HepG2 (cell line): ENCODE measurements around the gene PA2G4. TPM values are rescaled to one million over a fixed set of nuclear protein-coding genes. Genes with fewer than 3 reads are reported as not detected.

Experiments used
- ARID4A ChIP-seq: sonication (generic); formaldehyde crosslinking; IDR thresholded peaks from 2 replicates; pipeline ENCODE4 v1.5.0; 2020; ENCODE audit warnings: mild to moderate bottlenecking, missing genetic modification reagents, borderline replicate concordance
- ARNT2 ChIP-seq: sonication (generic); formaldehyde crosslinking; IDR thresholded peaks from 2 replicates; pipeline ENCODE4 v1.8.0; 2022; ENCODE audit warnings: mild to moderate bottlenecking, low read depth, missing genetic modification reagents, moderate library complexity
- CREBL2 ChIP-seq: sonication (generic); formaldehyde crosslinking; IDR thresholded peaks from 2 replicates; pipeline ENCODE4 v1.8.1; 2023; ENCODE audit warnings: missing genetic modification reagents, mild to moderate bottlenecking, borderline replicate concordance
- ERF ChIP-seq: IDR thresholded peaks from 2 replicates; pipeline ENCODE4 v1.6.1; 2018; ENCODE audit warnings: missing biosample characterization, missing genetic modification reagents
- GLMP ChIP-seq: sonication (generic); formaldehyde crosslinking; IDR thresholded peaks from 2 replicates; pipeline ENCODE4 v1.9.0; 2021; ENCODE audit warnings: missing genetic modification reagents, mild to moderate bottlenecking, borderline replicate concordance
- HES4 ChIP-seq: sonication (generic); formaldehyde crosslinking; IDR thresholded peaks from 2 replicates; pipeline ENCODE4 v1.9.0; 2021; ENCODE audit warnings: mild to moderate bottlenecking, missing genetic modification reagents, borderline replicate concordance
- IKZF1 ChIP-seq: fragments of 450-650 bp; IDR thresholded peaks from 2 replicates; pipeline ENCODE4 v1.7.1; 2016
- IKZF5 ChIP-seq: IDR thresholded peaks from 2 replicates; pipeline ENCODE4 v1.6.1; 2018; ENCODE audit warnings: missing genetic modification reagents, mild to moderate bottlenecking, missing compliant biosample characterization
- NKX3-1 ChIP-seq: sonication (generic); formaldehyde crosslinking; IDR thresholded peaks from 2 replicates; pipeline ENCODE4 v1.5.0; 2020; ENCODE audit warnings: missing genetic modification reagents
- POLR2AphosphoS2 ChIP-seq: IDR thresholded peaks from 2 replicates; pipeline ENCODE4 v1.6.1; 2011; ENCODE audit warnings: low read depth, low read length, improper control_type of control experiment
- RBFOX2 ChIP-seq: fragments of 200-400 bp; formaldehyde crosslinking; IDR thresholded peaks from 2 replicates; pipeline ENCODE4 v1.6.1; 2017; ENCODE audit warnings: low read depth, mild to moderate bottlenecking, low read length
- SRSF1 ChIP-seq: fragments of 200-400 bp; formaldehyde crosslinking; optimal IDR thresholded peaks from 2 replicates; pipeline ENCODE3; 2017; ENCODE audit warnings: mild to moderate bottlenecking, low read depth, low read length, moderate library complexity
- ZBTB8A ChIP-seq: sonication (generic); formaldehyde crosslinking; IDR thresholded peaks from 2 replicates; pipeline ENCODE4 v1.4.0; 2020; ENCODE audit warnings: mild to moderate bottlenecking, low read depth, missing genetic modification reagents, borderline replicate concordance
- ZC3H4 ChIP-seq: sonication (generic); formaldehyde crosslinking; IDR thresholded peaks from 2 replicates; pipeline ENCODE4 v1.4.0; 2020; ENCODE audit warnings: missing genetic modification reagents, borderline replicate concordance
- ZNF281 ChIP-seq: sonication (generic); formaldehyde crosslinking; IDR thresholded peaks from 2 replicates; pipeline ENCODE4 v1.4.0; 2020; ENCODE audit warnings: missing genetic modification reagents, borderline replicate concordance
- ZNF331 ChIP-seq: sonication (generic); formaldehyde crosslinking; IDR thresholded peaks from 2 replicates; pipeline ENCODE4 v1.4.0; 2020; ENCODE audit warnings: missing genetic modification reagents
- ZNF367 ChIP-seq: sonication (generic); formaldehyde crosslinking; IDR thresholded peaks from 2 replicates; pipeline ENCODE4 v1.4.0; 2020; ENCODE audit warnings: missing genetic modification reagents, borderline replicate concordance
- ZNF563 ChIP-seq: sonication (generic); formaldehyde crosslinking; IDR thresholded peaks from 2 replicates; pipeline ENCODE4 v1.8.0; 2022; ENCODE audit warnings: mild to moderate bottlenecking, moderate library complexity, missing genetic modification reagents
- ZSCAN31 ChIP-seq: sonication (generic); formaldehyde crosslinking; IDR thresholded peaks from 2 replicates; pipeline ENCODE4 v1.5.0; 2020; ENCODE audit warnings: low read depth, mild to moderate bottlenecking, missing genetic modification reagents
- polyA plus RNA-seq, 8 experiments: library from polyadenylated mRNA; depleted of rRNA in 3 of 8; stranded (reverse) in 7 of 8; unstranded in 1 of 8; fragments of >200 nt; fragmentation: Illumina TruSeq in 4 of 8; extraction: Trizol in 4 of 8; gene quantifications; 2 replicates each; pipeline versions ENCODE4 v1.2.1 to v1.2.3, GENCODE V29; 2011 to 2016; ENCODE audit warnings: low read depth in 4 of 8, missing spikeins in 1 of 8, mixed read lengths in 1 of 8; ENCODE audit not compliant: insufficient read depth in 1 of 8
- total RNA-seq, 5 experiments: library from RNA; depleted of rRNA; stranded (reverse); fragments of >200 nt; fragmentation: Illumina TruSeq; extraction: Trizol; gene quantifications; 2 replicates each; pipeline ENCODE4 v1.2.3, GENCODE V29; 2016; ENCODE audit warnings: low read depth in 1 of 5

PA2G4 gene
- total and polyA plus RNA-seq, 2 of the 13 experiments (the other 11 are each of a cell fraction or from before 2014, with no cell fraction given), result 147 to 240 TPM

- TF ChIP-seq IKZF5 (CRISPR knock-in tag) (peak; percentile 95), ZBTB8A (CRISPR knock-in tag) (no peak), ARNT2 (CRISPR knock-in tag) (peak; percentile 92), SRSF1 (peak; percentile 22), RBFOX2 (peak; percentile 95), ZC3H4 (CRISPR knock-in tag) (peak; percentile 97; the same call in 1 of the 2 replicates), ZNF331 (CRISPR knock-in tag) (peak; percentile 94), ZNF281 (CRISPR knock-in tag) (no peak), ZNF367 (CRISPR knock-in tag) (no peak), ZNF563 (peak; percentile 65; the same call in 1 of the 2 replicates), HES4 (CRISPR knock-in tag) (peak; percentile 57; the same call in 1 of the 2 replicates), GLMP (no peak), NKX3-1 (no peak), IKZF1 (no peak), ERF (CRISPR knock-in tag) (peak; percentile 93; the same call in 1 of the 2 replicates), ARID4A (CRISPR knock-in tag) (peak; percentile 99), CREBL2 (CRISPR knock-in tag) (no peak), POLR2AphosphoS2 (peak; percentile 96), ZSCAN31 (CRISPR knock-in tag) (peak; percentile 95)
Measured at GRCh38 chr12:56117778-56118687, 13.7 kb downstream of the PA2G4 start, which contains the start of gene ZC3H10 (continued).
